OCI-LY1 (cell line): Measurements from ENCODE around the gene PRKCE.

Source experiments
- H2AFZ ChIP-seq: fragments of 200-600 bp; sonication (generic), shearing (Covaris generic); 2 replicates; pipeline ENCODE4 v1.6.0; 2014; ENCODE audit warnings: antibody characterized with exemption, mild to moderate bottlenecking, low read length
- H3F3A ChIP-seq: fragments of 200-600 bp; sonication (generic), shearing (Covaris generic); 2 replicates; pipeline ENCODE4 v1.6.0; 2014; ENCODE audit warnings: mild to moderate bottlenecking, antibody characterized with exemption, low read length, moderate library complexity; ENCODE audit not compliant: insufficient read depth
- H3K27ac ChIP-seq: fragments of 200-600 bp; sonication (generic); 2 replicates; pipeline ENCODE4 v1.5.1; 2014; ENCODE audit warnings: low read length, mixed run types, mild to moderate bottlenecking, low read depth; ENCODE audit not compliant: poor library complexity, severe bottlenecking
- H3K27me3 ChIP-seq: fragments of 200-600 bp; sonication (generic); 2 replicates; pipeline ENCODE4 v1.6.0; 2014; ENCODE audit warnings: antibody characterized with exemption, mild to moderate bottlenecking, low read length, moderate library complexity; ENCODE audit not compliant: insufficient read depth
- H3K36me3 ChIP-seq: fragments of 200-600 bp; sonication (generic); 2 replicates; pipeline ENCODE4 v1.6.1; 2014; ENCODE audit warnings: mild to moderate bottlenecking, antibody characterized with exemption, low read length, moderate library complexity, mixed read lengths; ENCODE audit not compliant: insufficient read depth
- H3K4me1 ChIP-seq: fragments of 200-600 bp; sonication (generic); 2 replicates; pipeline ENCODE4 v1.5.1; 2014; ENCODE audit warnings: mild to moderate bottlenecking, low read length, moderate library complexity; ENCODE audit not compliant: insufficient read depth, severe bottlenecking
- H3K4me2 ChIP-seq: fragments of 200-600 bp; sonication (generic), shearing (Covaris generic); 2 replicates; pipeline ENCODE4 v1.6.1; 2014; ENCODE audit warnings: low read length
- H3K4me3 ChIP-seq: fragments of 200-600 bp; sonication (generic); 2 replicates; pipeline ENCODE4 v1.5.1; 2014; ENCODE audit warnings: low read length, low read depth, mild to moderate bottlenecking, mixed read lengths; ENCODE audit not compliant: poor library complexity, severe bottlenecking
- H3K79me2 ChIP-seq: fragments of 200-600 bp; shearing (Covaris generic); 2 replicates; pipeline ENCODE4 v1.6.1; 2016; ENCODE audit warnings: mixed run types, low read length, mixed read lengths; ENCODE audit not compliant: insufficient read depth
- H3K9ac ChIP-seq: fragments of 200-600 bp; sonication (generic), shearing (Covaris generic); 2 replicates; pipeline ENCODE4 v1.6.1; 2014; ENCODE audit warnings: mild to moderate bottlenecking, low read length, mixed read lengths
- H3K9me2 ChIP-seq: fragments of 200-600 bp; sonication (generic), shearing (Covaris generic); 2 replicates; pipeline ENCODE4 v1.6.1; 2014; ENCODE audit warnings: low read depth, mild to moderate bottlenecking, low read length, mixed read lengths
- H3K9me3 ChIP-seq: fragments of 200-600 bp; shearing (Covaris generic); 2 replicates; pipeline ENCODE4 v1.6.1; 2014; ENCODE audit warnings: low read length, mixed read lengths
- H4K20me1 ChIP-seq: fragments of 200-600 bp; sonication (generic), shearing (Covaris generic); 2 replicates; pipeline ENCODE4 v1.6.0; 2016; ENCODE audit warnings: mild to moderate bottlenecking, low read length; ENCODE audit not compliant: insufficient read depth
- EZH2 ChIP-seq: fragments of 200-600 bp; sonication (generic), shearing (Covaris generic); IDR thresholded peaks from 2 replicates; pipeline ENCODE4 v1.8.0; 2017; ENCODE audit warnings: borderline replicate concordance, mixed run types, mild to moderate bottlenecking, antibody characterized with exemption, low read length, moderate library complexity, mixed read lengths
- TF ChIP-seq, protein P1 (sequence below): fragments of 200-600 bp; sonication (generic), shearing (Covaris generic); IDR thresholded peaks from 2 replicates; pipeline ENCODE4 v1.5.1; 2017; ENCODE audit warnings: mild to moderate bottlenecking, antibody characterized with exemption, low read length, moderate library complexity, mixed read lengths

The PRKCE gene

DNA sequence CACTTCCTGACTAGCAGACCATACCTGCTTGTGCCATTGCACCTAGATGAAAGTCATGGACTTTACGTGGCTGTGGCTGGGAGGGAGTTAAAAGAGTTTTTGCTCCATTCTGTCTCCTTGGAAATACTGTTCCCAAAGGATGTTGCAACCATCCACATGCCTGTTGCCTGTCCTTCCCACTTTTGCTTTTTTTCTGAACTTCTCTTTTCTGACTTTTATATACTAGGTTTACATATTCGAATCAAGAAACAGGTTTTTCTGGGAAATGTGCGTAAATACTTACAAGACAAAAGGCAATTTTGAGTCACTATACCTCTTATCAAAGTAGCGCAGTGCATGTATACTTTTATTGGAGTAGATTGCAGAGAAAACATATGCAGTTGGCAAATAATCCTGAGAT is 244.8 kb downstream of the PRKCE start:
- peaks cover 13% of the 10 kb centered on the region for H3K4me1 ChIP-seq
- no peak overlapping the region for H3K4me3 ChIP-seq
- H3K27ac ChIP-seq = no peak overlapping the region
- no peaks in the 10 kb centered on the region for H3K9me2 ChIP-seq
- no peak overlapping the region for H2AFZ ChIP-seq
- no peak overlapping the region for H3K4me2 ChIP-seq
- H3K9me3 ChIP-seq = no peaks in the 10 kb centered on the region
- H3F3A ChIP-seq = no peaks in the 10 kb centered on the region
- no peak for TF ChIP-seq EZH2
- TF ChIP-seq, protein P1, sequence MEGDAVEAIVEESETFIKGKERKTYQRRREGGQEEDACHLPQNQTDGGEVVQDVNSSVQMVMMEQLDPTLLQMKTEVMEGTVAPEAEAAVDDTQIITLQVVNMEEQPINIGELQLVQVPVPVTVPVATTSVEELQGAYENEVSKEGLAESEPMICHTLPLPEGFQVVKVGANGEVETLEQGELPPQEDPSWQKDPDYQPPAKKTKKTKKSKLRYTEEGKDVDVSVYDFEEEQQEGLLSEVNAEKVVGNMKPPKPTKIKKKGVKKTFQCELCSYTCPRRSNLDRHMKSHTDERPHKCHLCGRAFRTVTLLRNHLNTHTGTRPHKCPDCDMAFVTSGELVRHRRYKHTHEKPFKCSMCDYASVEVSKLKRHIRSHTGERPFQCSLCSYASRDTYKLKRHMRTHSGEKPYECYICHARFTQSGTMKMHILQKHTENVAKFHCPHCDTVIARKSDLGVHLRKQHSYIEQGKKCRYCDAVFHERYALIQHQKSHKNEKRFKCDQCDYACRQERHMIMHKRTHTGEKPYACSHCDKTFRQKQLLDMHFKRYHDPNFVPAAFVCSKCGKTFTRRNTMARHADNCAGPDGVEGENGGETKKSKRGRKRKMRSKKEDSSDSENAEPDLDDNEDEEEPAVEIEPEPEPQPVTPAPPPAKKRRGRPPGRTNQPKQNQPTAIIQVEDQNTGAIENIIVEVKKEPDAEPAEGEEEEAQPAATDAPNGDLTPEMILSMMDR = no peak
- H3K36me3 ChIP-seq = no peaks in the 10 kb centered on the region
- H3K9ac ChIP-seq = no peak overlapping the region
- no peaks in the 10 kb centered on the region for H4K20me1 ChIP-seq
- H3K79me2 ChIP-seq = no peaks in the 10 kb centered on the region
- H3K27me3 ChIP-seq = no peaks in the 10 kb centered on the region

DNA sequence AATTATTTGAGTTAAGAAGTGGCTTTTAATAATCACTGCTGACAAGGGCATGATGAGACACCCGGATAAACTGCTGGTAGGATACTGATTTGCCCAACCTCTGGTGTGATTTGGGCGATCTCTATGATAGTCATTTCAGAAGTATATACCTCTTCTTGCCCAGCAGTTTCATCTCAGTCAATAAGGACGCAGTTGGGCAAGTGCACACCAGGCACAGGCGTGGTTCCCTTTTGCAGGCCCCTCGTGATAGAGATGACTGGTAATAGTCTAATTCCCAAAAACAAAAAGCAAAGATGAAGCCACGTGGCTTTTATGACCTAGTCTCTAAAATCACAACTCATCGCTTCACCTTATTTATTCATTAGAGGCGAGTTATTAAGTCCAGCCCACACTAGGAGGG is 246.4 kb downstream of the PRKCE start:
- Histone ChIP-seq H3K9ac (no peak overlapping the region), H3K27me3 (no peaks in the 10 kb centered on the region), H3K4me1 (no peaks in the 10 kb centered on the region), H4K20me1 (no peaks in the 10 kb centered on the region), H3K9me2 (no peaks in the 10 kb centered on the region), H3K36me3 (no peaks in the 10 kb centered on the region), H3K4me2 (no peak overlapping the region), H3K4me3 (no peak overlapping the region), H3F3A (no peaks in the 10 kb centered on the region), H3K27ac (no peak overlapping the region), H3K9me3 (no peaks in the 10 kb centered on the region), H3K79me2 (no peaks in the 10 kb centered on the region), H2AFZ (no peak overlapping the region)
- TF ChIP-seq, protein P1 = no peak
- TF ChIP-seq EZH2 = no peak

DNA sequence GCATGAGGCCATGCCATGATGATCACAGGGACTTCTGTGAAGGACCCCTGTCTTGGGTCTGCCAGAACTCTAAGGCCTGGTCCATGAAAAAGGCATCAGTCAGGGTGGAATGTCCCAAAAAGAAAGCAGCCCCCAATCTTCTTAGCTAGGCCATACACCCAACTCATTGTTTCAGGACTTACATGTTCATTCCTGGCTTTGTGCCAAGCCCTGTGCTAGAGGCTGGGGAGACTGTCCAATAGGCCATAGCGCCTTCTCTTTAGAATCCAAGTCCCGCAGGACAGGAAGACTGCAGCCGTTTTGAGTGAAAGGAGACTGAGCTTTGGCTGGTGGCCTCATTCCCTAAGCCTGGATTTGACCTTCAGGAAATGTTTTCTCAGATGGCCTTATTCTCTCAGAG is 247.3 kb downstream of the PRKCE start:
- Histone ChIP-seq H2AFZ (no peak overlapping the region), H3K4me3 (no peak overlapping the region), H3F3A (no peaks in the 10 kb centered on the region), H3K4me2 (no peak overlapping the region), H3K27me3 (no peaks in the 10 kb centered on the region), H3K27ac (no peak overlapping the region), H3K36me3 (no peaks in the 10 kb centered on the region), H3K9me2 (no peaks in the 10 kb centered on the region), H3K79me2 (no peaks in the 10 kb centered on the region), H3K4me1 (no peaks in the 10 kb centered on the region), H4K20me1 (no peaks in the 10 kb centered on the region), H3K9ac (no peak overlapping the region), H3K9me3 (no peaks in the 10 kb centered on the region)
- TF ChIP-seq, protein P1 = no peak
- TF ChIP-seq EZH2 = no peak
